Testis (tissue), 3 donors: ENCODE results near the gene STON2. TPM values are rescaled to one million over a fixed set of nuclear protein-coding genes. Genes with fewer than 3 reads are reported as not detected.

Experiments used
- DNase-seq: peaks from one replicate; pipeline ENCODE4 v3.0.0-alpha.2; 2019
- H3K27ac ChIP-seq, 2 donors: fragments of 200-600 bp; sonication (generic); one replicate each; pipeline ENCODE4 v1.5.1; 2019
- H3K27me3 ChIP-seq: fragments of 200-600 bp; sonication (generic); one replicate; pipeline ENCODE4 v1.5.1; 2019
- H3K36me3 ChIP-seq: fragments of 200-600 bp; sonication (generic); one replicate; pipeline ENCODE4 v1.5.1; 2017; ENCODE audit warnings: low read depth; ENCODE audit errors: missing control alignments
- H3K4me1 ChIP-seq: fragments of 200-600 bp; sonication (generic); one replicate; pipeline ENCODE4 v1.5.1; 2019
- H3K4me3 ChIP-seq, 2 donors: fragments of 200-600 bp; sonication (generic); one replicate each; pipeline ENCODE4 v1.5.1; 2017 to 2019
- H3K9me3 ChIP-seq: fragments of 200-600 bp; sonication (generic); one replicate; pipeline ENCODE4 v1.5.1; 2017
- POLR2A ChIP-seq: fragments of 450-650 bp; IDR thresholded peaks from one replicate; pipeline ENCODE4 v1.6.1; 2017; ENCODE audit warnings: antibody characterized with exemption, mild to moderate bottlenecking, moderate library complexity
- WGBS, 2 donors: methylation state at CpG; one replicate each; pipeline ENCODE4 v1.1.5; 2018; 5-methylcytosine and 5-hydroxymethylcytosine counted together
- intact Hi-C: fragments of 100-400 bp; cut with DNase I; formaldehyde crosslinking; loops from one replicate; pipeline ENCODE4 v1.15.1; 2023; ENCODE audit warnings: low total_unique reads
- polyA plus RNA-seq: library from polyadenylated mRNA; stranded (reverse); fragments of 350-450 nt; fragmentation: Illumina TruSeq; extraction: RNeasy Lipid Tissue Mini Kit (QIAGEN cat#74804); gene quantifications from one replicate; pipeline ENCODE4 v1.2.3, GENCODE V29; 2014; ENCODE audit warnings: low read depth, low replicate concordance; ENCODE audit not compliant: insufficient read depth
- total RNA-seq, 2 donors: library from RNA; depleted of rRNA; stranded (reverse); fragments of >200 nt; gene quantifications; one replicate each; pipeline ENCODE4 v1.2.3, GENCODE V29; 2016
- TF ChIP-seq, protein P1 (sequence below), 3 experiments: fragments of 450-650 bp in 2 of 3; fragments of 200-600 bp in 1 of 3; sonication (generic) in 1 of 3; IDR thresholded peaks; one replicate each; pipeline ENCODE4 v1.5.1; 2016 to 2019; ENCODE audit warnings: antibody characterized with exemption in 3 of 3, mild to moderate bottlenecking in 2 of 3, moderate library complexity in 1 of 3

STON2 gene
- total and polyA plus RNA-seq, 3 donors from 2014 or later: 8.3 to 38.5 (median 22.8) TPM

DNA sequence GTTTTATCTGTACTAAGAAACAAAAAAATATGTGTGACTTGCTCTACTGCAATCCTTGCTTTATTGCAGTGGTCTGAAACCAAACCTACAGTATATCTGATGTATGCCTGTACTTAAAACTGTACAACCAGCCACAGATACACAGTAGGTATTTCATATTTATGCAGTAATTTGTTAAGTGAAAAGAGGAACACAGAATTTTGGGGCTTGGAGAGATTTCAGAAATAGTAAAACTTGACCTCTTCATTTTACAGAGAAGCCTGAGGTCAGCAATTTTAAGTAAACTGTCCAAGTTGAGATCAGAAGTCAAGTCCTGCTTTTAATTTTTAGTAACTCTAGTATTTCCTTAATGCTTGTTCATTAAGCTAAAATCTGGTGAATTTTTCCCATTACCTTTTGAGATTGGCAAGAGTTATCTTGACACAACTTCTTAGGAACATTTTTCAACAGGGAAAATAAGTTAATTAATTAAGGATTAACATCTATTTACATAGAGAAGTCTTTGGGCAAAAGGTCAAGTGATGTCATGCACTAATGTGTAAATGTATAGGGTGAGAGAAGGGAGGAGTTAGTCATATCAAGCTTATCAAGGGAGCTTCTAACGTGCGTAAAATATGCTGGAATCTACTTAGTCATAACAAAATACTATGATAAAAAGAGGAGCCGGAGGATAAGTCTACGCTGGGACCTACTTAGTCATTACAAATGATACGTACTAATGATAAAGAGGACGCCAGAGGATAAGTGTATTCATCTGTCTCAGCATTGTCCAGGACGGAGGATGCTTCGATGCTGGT lies 113.4 kb downstream of the STON2 start:
- TF ChIP-seq POLR2A: no peak
- TF ChIP-seq, protein P1, sequence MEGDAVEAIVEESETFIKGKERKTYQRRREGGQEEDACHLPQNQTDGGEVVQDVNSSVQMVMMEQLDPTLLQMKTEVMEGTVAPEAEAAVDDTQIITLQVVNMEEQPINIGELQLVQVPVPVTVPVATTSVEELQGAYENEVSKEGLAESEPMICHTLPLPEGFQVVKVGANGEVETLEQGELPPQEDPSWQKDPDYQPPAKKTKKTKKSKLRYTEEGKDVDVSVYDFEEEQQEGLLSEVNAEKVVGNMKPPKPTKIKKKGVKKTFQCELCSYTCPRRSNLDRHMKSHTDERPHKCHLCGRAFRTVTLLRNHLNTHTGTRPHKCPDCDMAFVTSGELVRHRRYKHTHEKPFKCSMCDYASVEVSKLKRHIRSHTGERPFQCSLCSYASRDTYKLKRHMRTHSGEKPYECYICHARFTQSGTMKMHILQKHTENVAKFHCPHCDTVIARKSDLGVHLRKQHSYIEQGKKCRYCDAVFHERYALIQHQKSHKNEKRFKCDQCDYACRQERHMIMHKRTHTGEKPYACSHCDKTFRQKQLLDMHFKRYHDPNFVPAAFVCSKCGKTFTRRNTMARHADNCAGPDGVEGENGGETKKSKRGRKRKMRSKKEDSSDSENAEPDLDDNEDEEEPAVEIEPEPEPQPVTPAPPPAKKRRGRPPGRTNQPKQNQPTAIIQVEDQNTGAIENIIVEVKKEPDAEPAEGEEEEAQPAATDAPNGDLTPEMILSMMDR (IDR thresholded peaks at IDR 0.05): no peak
- Histone ChIP-seq H3K36me3 (no peaks in the 10 kb centered on the region), H3K27ac (no peak overlapping the region), H3K4me1 (no peaks in the 10 kb centered on the region), H3K9me3 (no peaks in the 10 kb centered on the region), H3K4me3 (no peak overlapping the region), H3K27me3 (no peaks in the 10 kb centered on the region)
- intact Hi-C loops: no loop called here
- 77 to 78% methylated on average over 8 of the region's 8 CpGs for WGBS, 2 donors
- DNase-seq: no peak

- WGBS, 2 donors: 86 to 91% methylated on average over 2 of the region's 2 CpGs
- no peaks in the 10 kb centered on the region for H3K36me3 ChIP-seq
- H3K9me3 ChIP-seq: no peaks in the 10 kb centered on the region
- no peaks in the 10 kb centered on the region for H3K4me1 ChIP-seq
- no peaks in the 10 kb centered on the region for H3K27me3 ChIP-seq
- H3K27ac ChIP-seq: no peak overlapping the region
- no peak overlapping the region for H3K4me3 ChIP-seq
- no peak for DNase-seq
- intact Hi-C loops: no loop called here
- TF ChIP-seq, protein P1 (IDR thresholded peaks at IDR 0.05): no peak
- no peak for TF ChIP-seq POLR2A
Observed at GRCh38 chr14:81285245-81285644, 114.9 kb downstream of the STON2 start.

DNA sequence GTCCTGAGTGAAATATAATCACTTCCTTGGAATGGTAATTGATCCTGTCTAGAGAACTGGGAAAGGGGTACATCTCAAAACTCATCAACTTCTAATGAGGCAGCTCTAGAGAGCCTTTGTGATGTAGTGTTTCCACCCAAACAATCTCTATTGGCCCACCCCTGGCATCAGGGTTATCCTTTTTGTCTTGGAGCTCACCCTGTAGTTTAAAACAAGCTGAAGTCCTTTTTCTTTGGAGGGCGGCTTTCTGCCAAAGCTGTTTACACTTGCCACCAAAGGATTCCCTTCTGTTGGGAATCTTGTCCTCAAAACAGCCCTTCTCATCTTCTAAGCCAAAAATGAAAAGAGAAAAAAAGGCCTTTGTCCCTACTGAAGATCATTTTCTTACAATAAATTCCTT lies 118.8 kb downstream of the STON2 start:
- TF ChIP-seq, protein P1 (IDR thresholded peaks at IDR 0.05): no peak
- TF ChIP-seq POLR2A: no peak
- Histone ChIP-seq H3K27me3 (no peaks in the 10 kb centered on the region), H3K4me3 (no peak overlapping the region), H3K4me1 (no peaks in the 10 kb centered on the region), H3K27ac (no peak overlapping the region), H3K36me3 (no peaks in the 10 kb centered on the region), H3K9me3 (no peaks in the 10 kb centered on the region)
- intact Hi-C loops: no loop called here
- WGBS, 2 donors: 94 to 97% methylated on average over 1 of the region's 1 CpG
- no peak for DNase-seq

DNA sequence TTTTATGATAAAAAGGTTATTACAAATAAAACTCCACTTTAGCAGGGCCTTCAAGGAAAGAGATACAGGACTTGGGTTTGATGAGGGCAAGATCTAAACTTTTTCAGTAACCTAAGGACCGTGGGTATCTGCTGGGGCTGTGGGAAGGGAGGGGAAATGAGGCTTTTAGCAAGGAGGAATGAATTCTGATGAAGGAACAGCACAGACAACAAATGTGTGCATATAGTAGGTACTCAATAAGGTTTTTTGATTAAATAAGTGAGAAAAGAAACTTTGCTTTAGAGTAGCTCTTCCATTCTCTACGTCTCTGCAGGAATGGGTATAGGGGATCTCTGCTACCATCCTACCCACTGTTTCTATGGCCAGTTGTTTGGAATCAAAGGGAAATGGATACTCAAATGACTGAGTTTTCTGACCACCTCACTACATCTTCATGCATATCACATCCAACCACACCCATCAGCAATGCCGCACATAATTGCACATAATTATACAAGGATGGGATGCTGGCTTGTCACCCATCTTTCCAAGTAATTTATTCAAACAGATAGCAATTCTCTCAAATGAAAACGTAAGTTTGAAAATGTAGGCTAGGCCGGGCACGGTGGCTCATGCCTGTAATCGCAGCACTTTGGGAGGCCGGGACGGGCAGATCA lies 119.9 kb downstream of the STON2 start:
- Histone ChIP-seq H3K4me3 (no peak overlapping the region), H3K27me3 (no peaks in the 10 kb centered on the region), H3K9me3 (no peaks in the 10 kb centered on the region), H3K4me1 (no peaks in the 10 kb centered on the region), H3K27ac (no peak overlapping the region), H3K36me3 (no peaks in the 10 kb centered on the region)
- WGBS, 2 donors: 93 to 94% methylated on average over 9 of the region's 9 CpGs
- TF ChIP-seq POLR2A: no peak
- TF ChIP-seq, protein P1 (IDR thresholded peaks at IDR 0.05): no peak
- no peak for DNase-seq
- intact Hi-C loops: no loop called here
